GM21717 (cell line): ENCODE data around the gene BCAT1.

Experiments used
- ATAC-seq: cut with Tn5 transposase; IDR thresholded peaks from one replicate; pipeline ENCODE4 v1.9.1; 2021; ENCODE audit warnings: mild to moderate bottlenecking, moderate library complexity; ENCODE audit not compliant: unreplicated experiment

Gene BCAT1

DNA sequence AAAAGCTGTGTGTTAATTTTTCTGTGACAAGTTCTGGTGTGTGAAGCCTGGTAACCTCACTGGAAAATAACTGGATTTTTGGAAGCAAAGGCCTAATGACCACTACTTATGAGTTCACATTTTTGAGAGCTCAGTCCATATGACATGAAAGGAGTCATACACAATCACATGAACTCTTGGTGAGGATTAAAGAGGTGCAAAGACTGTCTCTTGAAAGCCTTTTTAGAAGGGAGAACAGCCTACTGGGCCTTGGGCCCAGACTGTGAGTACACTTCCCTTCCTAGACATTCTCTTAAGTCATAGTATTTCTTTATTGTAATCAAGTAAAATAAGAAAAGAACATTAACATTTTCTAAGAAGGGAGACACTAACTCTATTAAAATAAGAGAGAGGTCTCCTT is 176.1 kb downstream of the BCAT1 start:
- ATAC-seq: no peak

DNA sequence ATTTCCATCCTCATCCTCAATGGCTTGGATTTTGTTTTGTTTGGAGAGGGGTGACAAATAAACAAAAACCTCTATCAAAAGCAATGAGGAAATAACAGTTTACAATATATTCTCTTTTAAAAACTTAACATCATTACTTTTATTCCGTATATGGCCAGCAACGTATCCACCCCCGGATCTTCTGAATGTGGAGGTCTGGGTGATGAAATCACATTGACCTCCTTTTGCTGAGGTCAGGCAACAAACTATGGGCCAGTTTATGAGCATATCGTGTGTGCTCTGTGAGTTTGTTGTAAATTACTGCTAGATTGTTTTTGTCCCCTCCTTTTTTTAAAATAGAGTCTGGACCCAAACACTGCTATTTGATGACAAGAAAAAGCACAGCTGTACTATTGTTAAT is 178.1 kb downstream of the BCAT1 start:
- ATAC-seq: no peak

DNA sequence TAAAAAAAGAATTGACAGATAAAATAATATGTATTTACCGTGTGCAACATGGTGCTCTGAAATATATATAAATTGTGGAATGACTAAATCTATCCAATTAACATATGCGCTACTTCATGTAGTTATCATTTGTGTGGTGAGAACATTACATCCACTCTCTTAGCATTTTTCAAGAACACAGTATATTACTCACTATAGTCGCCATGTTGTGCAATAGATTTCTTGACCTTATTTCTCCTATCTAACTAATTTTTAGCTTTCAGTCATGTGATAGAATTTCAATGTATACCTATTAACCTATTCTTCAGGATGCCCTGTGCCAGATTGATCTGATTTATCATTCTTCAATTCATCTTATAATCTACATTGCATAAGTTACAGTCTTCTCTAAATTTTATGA is 178.6 kb downstream of the BCAT1 start:
- no peak for ATAC-seq

DNA sequence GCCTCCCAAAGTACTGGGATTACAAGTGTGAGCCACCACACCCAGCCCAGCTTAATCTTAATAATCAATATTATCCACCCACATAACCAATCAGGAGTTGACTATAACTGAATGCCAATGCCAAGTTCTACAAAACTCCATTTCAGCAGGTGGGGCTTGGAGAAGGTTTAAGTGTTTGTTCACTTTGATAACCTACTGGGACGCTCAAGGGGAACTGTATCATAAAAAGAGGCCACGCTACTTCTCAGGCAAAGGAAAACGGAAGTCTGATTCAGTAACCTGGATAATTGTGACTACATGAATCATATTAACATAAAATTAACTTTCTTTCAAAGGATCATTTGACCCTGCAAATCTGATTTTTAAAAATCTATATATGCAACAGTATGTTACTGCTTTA is 179.2 kb downstream of the BCAT1 start:
- no peak for ATAC-seq

DNA sequence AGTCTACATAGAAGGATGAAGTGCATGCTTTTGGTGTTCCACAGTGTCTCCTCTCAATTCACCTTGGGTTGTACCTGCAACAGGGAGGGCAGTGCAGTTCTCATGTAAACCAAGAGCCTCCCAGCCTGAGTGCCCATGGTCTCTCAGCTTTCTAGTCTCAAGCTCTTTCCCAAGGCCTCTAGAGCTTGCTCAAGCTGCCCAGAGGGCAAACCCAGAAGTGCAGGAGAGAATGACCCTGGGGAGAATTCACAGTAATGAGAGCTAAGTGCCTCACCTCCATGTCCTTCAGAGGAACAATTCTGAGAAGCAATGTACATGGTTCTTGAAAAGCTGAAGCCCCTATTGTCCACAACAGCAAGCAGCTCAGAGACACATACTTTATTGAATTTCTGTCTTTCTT is 180.5 kb downstream of the BCAT1 start:
- no peak for ATAC-seq

DNA sequence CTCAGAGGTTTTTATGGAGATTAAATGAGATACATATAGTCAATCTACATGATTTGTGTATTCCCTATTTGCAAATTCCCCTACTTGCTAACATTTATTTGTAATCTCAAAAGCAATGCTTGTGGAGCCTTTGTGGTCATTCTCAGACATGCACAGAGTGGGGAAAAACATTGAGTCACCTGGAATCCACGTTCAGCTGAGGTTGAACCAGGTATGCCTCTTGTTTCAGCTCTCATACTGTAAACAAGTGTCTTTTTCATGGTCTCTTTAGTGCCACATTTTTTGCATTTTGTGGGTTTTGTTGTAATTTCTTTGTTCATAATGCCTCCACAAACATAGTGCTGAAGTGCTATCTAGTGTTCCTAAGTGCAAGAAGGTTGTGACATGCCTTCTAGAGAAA is 181.9 kb downstream of the BCAT1 start:
- ATAC-seq: no peak

GRCh38 chr12:24764712-24765111 is 184.2 kb downstream of the BCAT1 start:
- ATAC-seq: no peak

DNA sequence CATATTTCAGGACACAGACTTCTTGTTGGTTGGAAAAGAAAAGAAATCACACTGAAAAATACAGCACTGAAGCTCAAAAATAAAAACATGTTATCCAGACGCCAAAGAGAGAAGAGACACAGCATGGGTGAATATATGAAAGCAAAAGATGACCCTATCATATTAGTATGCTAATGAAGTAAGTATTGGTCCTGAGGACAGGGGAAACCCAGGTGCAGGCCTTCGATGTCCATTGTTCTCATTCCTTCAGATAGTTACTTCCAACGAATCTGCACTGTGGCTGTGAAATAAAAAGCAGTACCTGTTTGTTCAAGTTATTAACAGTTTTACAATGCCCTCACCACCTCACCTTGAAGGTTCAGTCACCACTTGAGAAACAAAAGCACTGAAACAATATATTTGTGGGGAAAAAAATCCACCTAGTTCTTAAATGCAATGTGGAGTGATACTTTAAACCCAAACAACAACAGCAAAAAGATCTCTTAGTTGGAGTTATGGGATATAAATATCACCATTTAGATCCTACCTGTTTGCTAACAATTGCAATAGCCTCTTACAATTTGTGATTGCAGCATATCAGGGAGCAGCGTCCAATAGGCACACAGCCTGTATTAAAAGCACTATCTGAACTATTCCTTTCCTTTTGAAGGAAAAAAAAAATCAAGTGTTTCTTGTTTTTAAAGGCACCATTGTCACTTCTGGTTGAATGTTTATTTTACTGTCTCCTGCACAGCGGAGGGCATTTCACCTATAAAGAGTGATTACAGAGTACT is 188.1 kb downstream of the BCAT1 start:
- no peak for ATAC-seq

DNA sequence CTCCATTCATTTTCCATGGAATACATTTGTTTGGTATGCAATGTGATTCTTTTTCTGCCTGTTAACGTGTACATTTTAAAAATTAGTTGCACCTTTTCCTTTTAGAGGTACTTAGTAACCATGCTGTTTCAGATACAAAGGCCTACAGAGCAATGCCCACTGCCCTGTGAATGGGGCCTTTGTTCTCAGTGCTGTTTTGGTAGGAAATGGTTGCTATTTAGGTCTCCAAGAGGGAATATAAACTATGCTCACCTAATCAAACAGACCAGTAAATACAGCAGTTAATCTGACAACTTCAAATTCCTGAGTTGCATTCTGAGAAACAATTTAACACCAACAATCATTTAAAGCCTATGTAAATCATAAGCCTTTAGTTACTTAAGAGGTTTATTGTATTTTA is 188.7 kb downstream of the BCAT1 start:
- ATAC-seq: no peak
